GM23338 (cell line): ENCODE data around the gene ACRBP.

Experiments
- EZH2 ChIP-seq: fragments of 200-600 bp; sonication (generic); IDR thresholded peaks from one replicate; pipeline ENCODE4 v1.8.0; 2017; ENCODE audit warnings: antibody characterized with exemption, mild to moderate bottlenecking, low read depth; ENCODE audit not compliant: unreplicated experiment
- EZH2phosphoT487 ChIP-seq: fragments of 200-600 bp; sonication (generic); IDR thresholded peaks from one replicate; pipeline ENCODE4 v1.8.1; 2018; ENCODE audit warnings: antibody characterized with exemption; ENCODE audit not compliant: unreplicated experiment
- POLR2AphosphoS5 ChIP-seq: IDR thresholded peaks from 2 replicates; pipeline ENCODE4 v1.6.1; 2016; ENCODE audit warnings: antibody characterized with exemption, low read depth
- REST ChIP-seq: IDR thresholded peaks from one replicate; pipeline ENCODE4 v1.6.1; 2018; ENCODE audit warnings: antibody characterized with exemption; ENCODE audit not compliant: unreplicated experiment
- ZNF114 ChIP-seq: fragments of 250-450 bp; sonication (Bioruptor Pico); IDR thresholded peaks from 2 replicates; pipeline ENCODE4 v1.5.0; 2020; ENCODE audit warnings: mild to moderate bottlenecking, moderate library complexity
- ZNF331 ChIP-seq: fragments of 250-450 bp; sonication (Bioruptor Pico); IDR thresholded peaks from 2 replicates; pipeline ENCODE4 v1.5.0; 2020; ENCODE audit warnings: low read depth, mild to moderate bottlenecking, moderate library complexity
- TF ChIP-seq, protein P1 (sequence below), 2 experiments: fragments of 200-600 bp in 1 of 2; sonication (generic) in 1 of 2; conservative IDR thresholded peaks; 2 replicates each; pipeline versions ENCODE4 v1.5.1 to v1.6.1; 2016 to 2017; ENCODE audit warnings: antibody characterized with exemption in 2 of 2, low read depth in 2 of 2, mild to moderate bottlenecking in 2 of 2, moderate library complexity in 1 of 2
- TF ChIP-seq, protein P2 (sequence below): IDR thresholded peaks from 2 replicates; pipeline ENCODE4 v1.6.1; 2016; ENCODE audit warnings: antibody characterized with exemption

DNA sequence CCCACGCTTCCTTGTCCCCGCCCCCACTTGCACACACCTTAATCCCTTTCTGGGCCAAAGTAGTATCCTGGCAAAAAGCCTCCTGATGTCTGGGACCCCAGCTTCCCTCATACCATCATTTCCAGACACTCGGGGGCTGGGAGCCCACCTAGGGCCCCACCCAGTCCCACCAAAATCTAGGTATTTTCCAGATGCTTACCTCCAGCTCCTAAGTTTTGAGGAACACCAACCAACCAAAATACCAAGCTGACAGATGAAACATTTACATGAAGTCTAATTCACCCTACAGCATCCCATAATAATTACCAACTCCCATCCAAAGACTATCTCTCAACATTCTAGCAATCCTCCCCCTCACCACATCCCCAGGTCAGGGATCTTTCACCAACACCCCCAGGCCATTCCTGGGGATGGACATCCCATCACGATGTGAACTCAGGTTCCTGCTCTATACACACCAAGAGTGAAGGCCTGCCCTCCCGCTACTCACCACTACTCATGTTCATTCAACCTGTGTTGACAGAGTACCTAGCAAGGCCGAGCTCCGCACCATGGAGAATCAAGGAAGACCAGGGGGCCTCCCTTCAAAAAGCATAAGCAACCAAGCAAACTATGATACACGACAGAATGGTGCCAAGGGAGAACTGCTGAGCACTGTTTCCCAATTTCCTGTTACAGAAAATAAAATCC lies 38.5 kb downstream of the ACRBP start:
- TF ChIP-seq REST: no peak
- TF ChIP-seq, protein P1, sequence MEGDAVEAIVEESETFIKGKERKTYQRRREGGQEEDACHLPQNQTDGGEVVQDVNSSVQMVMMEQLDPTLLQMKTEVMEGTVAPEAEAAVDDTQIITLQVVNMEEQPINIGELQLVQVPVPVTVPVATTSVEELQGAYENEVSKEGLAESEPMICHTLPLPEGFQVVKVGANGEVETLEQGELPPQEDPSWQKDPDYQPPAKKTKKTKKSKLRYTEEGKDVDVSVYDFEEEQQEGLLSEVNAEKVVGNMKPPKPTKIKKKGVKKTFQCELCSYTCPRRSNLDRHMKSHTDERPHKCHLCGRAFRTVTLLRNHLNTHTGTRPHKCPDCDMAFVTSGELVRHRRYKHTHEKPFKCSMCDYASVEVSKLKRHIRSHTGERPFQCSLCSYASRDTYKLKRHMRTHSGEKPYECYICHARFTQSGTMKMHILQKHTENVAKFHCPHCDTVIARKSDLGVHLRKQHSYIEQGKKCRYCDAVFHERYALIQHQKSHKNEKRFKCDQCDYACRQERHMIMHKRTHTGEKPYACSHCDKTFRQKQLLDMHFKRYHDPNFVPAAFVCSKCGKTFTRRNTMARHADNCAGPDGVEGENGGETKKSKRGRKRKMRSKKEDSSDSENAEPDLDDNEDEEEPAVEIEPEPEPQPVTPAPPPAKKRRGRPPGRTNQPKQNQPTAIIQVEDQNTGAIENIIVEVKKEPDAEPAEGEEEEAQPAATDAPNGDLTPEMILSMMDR (conservative IDR thresholded peaks at IDR 0.05; ENCODE audit: low read depth in 2 of 2): no peak
- TF ChIP-seq EZH2: no peak
- TF ChIP-seq ZNF114: no peak
- no peak for TF ChIP-seq EZH2phosphoT487
- TF ChIP-seq POLR2AphosphoS5: no peak
- TF ChIP-seq, protein P2, sequence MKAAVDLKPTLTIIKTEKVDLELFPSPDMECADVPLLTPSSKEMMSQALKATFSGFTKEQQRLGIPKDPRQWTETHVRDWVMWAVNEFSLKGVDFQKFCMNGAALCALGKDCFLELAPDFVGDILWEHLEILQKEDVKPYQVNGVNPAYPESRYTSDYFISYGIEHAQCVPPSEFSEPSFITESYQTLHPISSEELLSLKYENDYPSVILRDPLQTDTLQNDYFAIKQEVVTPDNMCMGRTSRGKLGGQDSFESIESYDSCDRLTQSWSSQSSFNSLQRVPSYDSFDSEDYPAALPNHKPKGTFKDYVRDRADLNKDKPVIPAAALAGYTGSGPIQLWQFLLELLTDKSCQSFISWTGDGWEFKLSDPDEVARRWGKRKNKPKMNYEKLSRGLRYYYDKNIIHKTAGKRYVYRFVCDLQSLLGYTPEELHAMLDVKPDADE: no peak
- no peak for TF ChIP-seq ZNF331 (CRISPR knock-in tag)
